Measurements from ENCODE around the gene KLHL41. TPM values are rescaled to one million over a fixed set of nuclear protein-coding genes. Genes with fewer than 3 reads are reported as not detected.
"Not testable (repeated sequence)": the region's sequence is repeated elsewhere in the genome, so short reads cannot be mapped to it uniquely, and the experiment has no call there.

Gene KLHL41
- total RNA-seq, 6 donors from 2014 or later, result 0.40 to 3.1 (median 1.3) TPM; not detected in 1

- no peak overlapping the region for H3K4me3 ChIP-seq
- peaks cover 4 to 48% (median 6%) of the 10 kb centered on the region in 4 donors for H3K36me3 ChIP-seq
- H3K27ac ChIP-seq, result no peak overlapping the region
- ATAC-seq (ENCODE audit: low FRiP score in 2 of 2) (no peak), DNase-seq (no peak)
- H3K9me3 ChIP-seq, result no peaks in the 10 kb centered on the region
- H3K27me3 ChIP-seq, result no peaks in the 10 kb centered on the region
- TF ChIP-seq, protein P1, sequence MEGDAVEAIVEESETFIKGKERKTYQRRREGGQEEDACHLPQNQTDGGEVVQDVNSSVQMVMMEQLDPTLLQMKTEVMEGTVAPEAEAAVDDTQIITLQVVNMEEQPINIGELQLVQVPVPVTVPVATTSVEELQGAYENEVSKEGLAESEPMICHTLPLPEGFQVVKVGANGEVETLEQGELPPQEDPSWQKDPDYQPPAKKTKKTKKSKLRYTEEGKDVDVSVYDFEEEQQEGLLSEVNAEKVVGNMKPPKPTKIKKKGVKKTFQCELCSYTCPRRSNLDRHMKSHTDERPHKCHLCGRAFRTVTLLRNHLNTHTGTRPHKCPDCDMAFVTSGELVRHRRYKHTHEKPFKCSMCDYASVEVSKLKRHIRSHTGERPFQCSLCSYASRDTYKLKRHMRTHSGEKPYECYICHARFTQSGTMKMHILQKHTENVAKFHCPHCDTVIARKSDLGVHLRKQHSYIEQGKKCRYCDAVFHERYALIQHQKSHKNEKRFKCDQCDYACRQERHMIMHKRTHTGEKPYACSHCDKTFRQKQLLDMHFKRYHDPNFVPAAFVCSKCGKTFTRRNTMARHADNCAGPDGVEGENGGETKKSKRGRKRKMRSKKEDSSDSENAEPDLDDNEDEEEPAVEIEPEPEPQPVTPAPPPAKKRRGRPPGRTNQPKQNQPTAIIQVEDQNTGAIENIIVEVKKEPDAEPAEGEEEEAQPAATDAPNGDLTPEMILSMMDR (IDR thresholded peaks at IDR 0.05), result no peak
- no peak for TF ChIP-seq EP300 (IDR thresholded peaks at IDR 0.05)
- no peak for TF ChIP-seq POLR2A (IDR thresholded peaks at IDR 0.05)
- TF ChIP-seq POLR2AphosphoS5 (IDR thresholded peaks at IDR 0.05), result no peak
- H3K4me1 ChIP-seq, result no peaks in the 10 kb centered on the region
- 92 to 94% methylated on average over 2 of the region's 2 CpGs for WGBS, 2 donors
These were observed 30.6 kb downstream of the KLHL41 start for GRCh38 chr2:169540146-169540545.

- ATAC-seq (ENCODE audit: low FRiP score in 2 of 2), result no peak
- Histone ChIP-seq H3K4me3 (no peak overlapping the region), H3K27ac (no peak overlapping the region), H3K36me3 (peaks cover 4 to 36% (median 6%) of the 10 kb centered on the region in 4 donors), H3K4me1 (no peaks in the 10 kb centered on the region), H3K27me3 (no peaks in the 10 kb centered on the region), H3K9me3 (no peaks in the 10 kb centered on the region)
- no peak for DNase-seq
- WGBS, 2 donors, result 93 to 95% methylated on average over 3 of the region's 3 CpGs
- no peak for TF ChIP-seq EP300 (IDR thresholded peaks at IDR 0.05)
- no peak for TF ChIP-seq POLR2AphosphoS5 (IDR thresholded peaks at IDR 0.05)
- TF ChIP-seq POLR2A (IDR thresholded peaks at IDR 0.05), result no peak
These were observed 32.9 kb downstream of the KLHL41 start for GRCh38 chr2:169542433-169542832.

DNA sequence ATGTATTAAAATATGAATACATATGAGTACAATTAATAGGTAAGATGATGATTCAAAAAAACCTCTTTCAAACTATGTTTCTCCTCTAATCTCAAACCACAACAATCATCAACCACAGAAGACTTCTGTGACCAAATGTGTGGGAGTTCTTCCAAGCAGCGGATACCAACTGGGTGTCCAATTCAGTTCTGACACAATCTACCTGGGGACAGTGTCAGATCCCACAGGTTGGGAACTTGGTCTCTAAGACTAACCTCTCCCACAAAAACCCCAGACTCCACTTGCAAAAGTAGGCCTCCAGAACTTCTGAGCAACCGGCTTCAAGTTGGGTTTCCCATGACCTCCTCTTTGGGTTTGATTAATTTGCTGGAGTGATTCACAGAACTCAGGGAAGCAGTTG lies 37.3 kb downstream of the KLHL41 start:
- DNase-seq, result no peak
- no peaks in the 10 kb centered on the region for H3K4me1 ChIP-seq
- H3K27ac ChIP-seq, result no peak overlapping the region
- H3K9me3 ChIP-seq, result no peaks in the 10 kb centered on the region
- no peak for ATAC-seq (ENCODE audit: low FRiP score in 2 of 2)
- H3K4me3 ChIP-seq, result no peak overlapping the region
- TF ChIP-seq POLR2AphosphoS5 (IDR thresholded peaks at IDR 0.05) (no peak), POLR2A (IDR thresholded peaks at IDR 0.05) (no peak), EP300 (IDR thresholded peaks at IDR 0.05) (no peak)
- TF ChIP-seq, protein P1 (IDR thresholded peaks at IDR 0.05), result no peak
- WGBS, 2 donors, result 89 to 97% methylated on average over 2 of the region's 2 CpGs
- peaks cover 0 to 26% (median 8%) of the 10 kb centered on the region in 4 donors for H3K36me3 ChIP-seq
- H3K27me3 ChIP-seq, result no peaks in the 10 kb centered on the region

- WGBS, 2 donors, result 93 to 97% methylated on average over 1 of the region's 1 CpG
- TF ChIP-seq POLR2AphosphoS5 (IDR thresholded peaks at IDR 0.05), result no peak
- TF ChIP-seq, protein P1 (IDR thresholded peaks at IDR 0.05), result no peak
- TF ChIP-seq EP300 (IDR thresholded peaks at IDR 0.05), result no peak
- no peak for TF ChIP-seq POLR2A (IDR thresholded peaks at IDR 0.05)
- H3K36me3 ChIP-seq, result peaks cover 0 to 8% (median 2%) of the 10 kb centered on the region in 4 donors
- no peaks in the 10 kb centered on the region for H3K27me3 ChIP-seq
- no peak overlapping the region for H3K27ac ChIP-seq
- H3K9me3 ChIP-seq, result no peaks in the 10 kb centered on the region
- H3K4me1 ChIP-seq, result no peaks in the 10 kb centered on the region
- no peak for DNase-seq
- no peak for ATAC-seq (ENCODE audit: low FRiP score in 2 of 2)
- H3K4me3 ChIP-seq, result no peak overlapping the region
These were observed 51.9 kb downstream of the KLHL41 start for GRCh38 chr2:169561364-169561763.

GRCh38 chr2:169562084-169562483 lies 52.6 kb downstream of the KLHL41 start:
- not testable (repeated sequence) for DNase-seq; H3K9me3 ChIP-seq; ATAC-seq (ENCODE audit: low FRiP score in 2 of 2); H3K4me1 ChIP-seq; H3K27ac ChIP-seq; H3K4me3 ChIP-seq; H3K27me3 ChIP-seq; H3K36me3 ChIP-seq
- 89 to 100% methylated on average over 5 of the region's 5 CpGs for WGBS, 2 donors

DNA sequence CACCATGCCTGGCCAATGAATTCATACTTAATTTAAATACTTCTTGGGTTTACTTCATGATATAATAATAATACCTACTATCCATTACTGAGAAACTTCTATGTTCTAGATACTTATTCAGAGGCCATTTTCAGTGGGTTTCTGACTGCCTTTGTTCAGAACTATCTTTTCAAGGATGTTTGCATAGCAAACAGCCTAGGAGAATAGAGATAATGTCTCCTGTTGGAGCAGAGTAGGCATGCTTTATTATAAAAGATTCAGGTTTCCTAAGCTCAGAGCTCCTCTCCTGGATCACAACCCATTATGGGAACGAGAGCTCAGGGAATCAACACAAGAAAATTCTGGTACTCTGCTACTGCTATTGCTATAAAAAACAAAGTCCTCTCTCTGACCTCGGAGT lies 53.0 kb downstream of the KLHL41 start:
- no peak for ATAC-seq (ENCODE audit: low FRiP score in 2 of 2)
- H3K9me3 ChIP-seq, result no peaks in the 10 kb centered on the region
- no peak for DNase-seq
- WGBS, 2 donors, result 90 to 93% methylated on average over 2 of the region's 2 CpGs
- TF ChIP-seq POLR2A (IDR thresholded peaks at IDR 0.05) (no peak), EP300 (IDR thresholded peaks at IDR 0.05) (no peak), POLR2AphosphoS5 (IDR thresholded peaks at IDR 0.05) (no peak)
- TF ChIP-seq, protein P1 (IDR thresholded peaks at IDR 0.05), result no peak
- no peaks in the 10 kb centered on the region for H3K4me1 ChIP-seq
- no peak overlapping the region for H3K4me3 ChIP-seq
- H3K27ac ChIP-seq, result no peak overlapping the region
- peaks cover 0 to 9% (median 0%) of the 10 kb centered on the region in 4 donors for H3K36me3 ChIP-seq
- no peaks in the 10 kb centered on the region for H3K27me3 ChIP-seq

Data from upper lobe of left lung (tissue), 6 donors.